SJCRH30 (cell line): ENCODE results near the gene CGB8. TPM values are rescaled to one million over a fixed set of nuclear protein-coding genes. Genes with fewer than 3 reads are reported as not detected.
"Not testable (repeated sequence)": the region's sequence is repeated elsewhere in the genome, so short reads cannot be mapped to it uniquely, and the experiment has no call there.

Experiments
- DNase-seq, 2 experiments: peaks; one replicate each; pipeline ENCODE4 v3.0.0-alpha.2; 2015 to 2020
- H3K27ac ChIP-seq: fragments of 250-450 bp; sonication (Bioruptor Pico); 2 replicates; pipeline ENCODE4 v1.5.1; 2020; ENCODE audit warnings: mild to moderate bottlenecking, moderate library complexity
- H3K27me3 ChIP-seq: fragments of 250-450 bp; sonication (Bioruptor Pico); 2 replicates; pipeline ENCODE4 v1.5.1; 2020; ENCODE audit warnings: mild to moderate bottlenecking, moderate library complexity
- H3K36me3 ChIP-seq: fragments of 250-450 bp; sonication (Bioruptor Pico); 2 replicates; pipeline ENCODE4 v1.5.1; 2020; ENCODE audit warnings: mild to moderate bottlenecking, moderate library complexity
- H3K4me1 ChIP-seq: fragments of 250-450 bp; sonication (Bioruptor Pico); 2 replicates; pipeline ENCODE4 v1.5.1; 2020; ENCODE audit warnings: mild to moderate bottlenecking, moderate library complexity
- H3K4me3 ChIP-seq: fragments of 250-450 bp; sonication (Bioruptor Pico); 2 replicates; pipeline ENCODE4 v1.5.1; 2020; ENCODE audit warnings: mild to moderate bottlenecking, moderate library complexity
- H3K9me3 ChIP-seq: fragments of 250-450 bp; sonication (Bioruptor Pico); replicated peaks from 2 replicates; pipeline ENCODE4 v1.5.1; 2020; ENCODE audit warnings: mild to moderate bottlenecking, moderate library complexity
- total RNA-seq: library from RNA; depleted of rRNA; stranded (reverse); fragments of >200 nt; shearing (Covaris generic); gene quantifications from 2 replicates; pipeline ENCODE4 v1.2.3, GENCODE V29; 2014

Gene CGB8
- total RNA-seq, 1 experiment from 2014 or later: not detected

GRCh38 chr19:49056902-49057596, 8.1 kb upstream of the CGB8 start:
- not testable (repeated sequence) for H3K9me3 ChIP-seq, H3K27me3 ChIP-seq, H3K27ac ChIP-seq, H3K4me3 ChIP-seq, DNase-seq, H3K36me3 ChIP-seq, H3K4me1 ChIP-seq

- Histone ChIP-seq H3K4me1 (no peaks in the 10 kb centered on the region), H3K9me3 (no peaks in the 10 kb centered on the region), H3K36me3 (no peaks in the 10 kb centered on the region), H3K27ac (no peak overlapping the region), H3K27me3 (no peaks in the 10 kb centered on the region), H3K4me3 (peak overlapping the region; percentile 48)
- peak; percentile 30 to 45 for DNase-seq
Observed at GRCh38 chr19:49056101-49056901, 7.4 kb upstream of the CGB8 start.

DNA sequence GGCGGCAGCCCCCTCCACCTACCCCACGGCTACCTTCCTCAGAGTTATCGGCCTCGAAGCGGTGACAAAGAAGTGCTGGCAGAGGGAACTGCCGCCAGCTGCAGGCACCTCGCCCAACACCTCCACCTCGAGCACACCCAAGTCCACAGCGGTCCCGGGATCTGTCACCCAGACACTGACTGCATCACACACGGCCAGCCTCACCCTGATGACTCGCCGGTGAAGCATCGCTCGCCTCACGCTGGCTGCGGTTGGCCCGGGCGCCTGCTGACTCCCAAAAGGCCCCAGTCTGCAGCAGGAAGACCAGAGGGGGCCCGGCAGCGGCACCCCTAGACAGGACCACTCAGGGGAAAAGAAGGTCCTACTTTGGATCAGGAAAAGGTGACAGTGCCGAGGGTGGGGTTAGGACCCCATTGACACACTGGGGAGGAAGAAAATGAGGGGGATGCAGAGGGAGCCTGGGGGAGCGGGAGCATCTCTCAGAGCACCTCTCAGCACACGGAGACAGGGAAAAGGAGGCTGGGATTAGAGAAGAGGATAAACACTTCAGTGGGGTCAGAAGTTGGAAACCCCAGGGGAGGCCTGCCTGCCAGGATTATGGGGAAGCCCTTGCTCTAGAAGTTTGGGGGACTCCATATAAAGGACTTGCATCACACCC, 1.6 kb upstream of the CGB8 start:
- not testable (repeated sequence) for H3K9me3 ChIP-seq, H3K27ac ChIP-seq, DNase-seq, H3K4me1 ChIP-seq, H3K4me3 ChIP-seq, H3K36me3 ChIP-seq, H3K27me3 ChIP-seq

- H3K36me3 ChIP-seq, H3K27me3 ChIP-seq, H3K27ac ChIP-seq, H3K4me1 ChIP-seq, DNase-seq, H3K4me3 ChIP-seq, H3K9me3 ChIP-seq: not testable (repeated sequence)
Observed at GRCh38 chr19:49049834-49050233, 923 bp upstream of the CGB8 start.

- H3K27ac ChIP-seq, H3K4me3 ChIP-seq, H3K27me3 ChIP-seq, H3K9me3 ChIP-seq, H3K36me3 ChIP-seq, DNase-seq, H3K4me1 ChIP-seq: not testable (repeated sequence)
Observed at GRCh38 chr19:49043548-49043947, 5.4 kb downstream of the CGB8 start, which contains the start of gene CGB5. Gene CGB5, plus strand, starts transcription at chr19:49043848. Its CDS starts 362 bp downstream, at chr19:49044210.

DNA sequence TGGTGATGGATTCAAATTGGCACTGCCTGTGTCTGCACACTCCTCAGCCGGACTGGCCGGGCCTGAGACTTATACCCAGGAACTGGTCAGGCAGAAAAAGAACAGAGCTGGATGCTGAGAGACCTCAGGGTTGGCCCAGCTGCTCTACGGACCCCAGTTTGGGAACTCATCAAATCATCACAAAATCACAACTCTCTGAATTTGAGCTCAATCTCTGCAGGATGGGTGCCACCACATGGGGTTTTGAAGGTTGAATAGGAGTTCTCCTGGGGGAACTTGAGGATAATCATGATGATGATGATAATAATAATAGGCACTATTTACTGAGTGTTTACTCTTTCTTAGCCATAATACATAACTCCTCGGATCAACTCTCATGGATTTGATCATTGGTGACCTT, 6.2 kb downstream of the CGB8 start:
- H3K4me3 ChIP-seq, DNase-seq, H3K4me1 ChIP-seq: not testable (repeated sequence)

DNA sequence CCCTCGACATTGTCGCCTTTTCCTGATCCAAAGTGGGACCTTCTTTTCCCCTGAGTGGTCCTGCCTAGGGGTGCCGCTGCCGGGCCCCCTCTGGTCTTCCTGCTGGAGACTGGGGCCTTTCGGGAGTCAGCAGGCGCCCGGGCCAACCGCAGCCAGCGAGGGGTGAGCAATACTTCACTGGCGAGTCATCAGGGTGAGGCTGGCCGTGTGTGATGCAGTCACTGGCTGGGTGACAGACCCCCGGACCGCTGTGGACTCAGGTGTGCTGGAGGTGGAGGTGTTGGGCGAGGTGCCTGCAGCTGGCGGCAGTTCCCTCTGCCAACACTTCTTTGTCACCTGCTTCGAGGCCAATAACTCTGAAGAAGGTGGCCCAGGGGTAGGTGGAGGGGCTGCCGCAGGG, 6.7 kb downstream of the CGB8 start:
- no peaks in the 10 kb centered on the region for H3K36me3 ChIP-seq
- H3K9me3 ChIP-seq: no peaks in the 10 kb centered on the region
- no peak overlapping the region for H3K27ac ChIP-seq
- no peak overlapping the region for H3K4me3 ChIP-seq
- 0 out of 2 replicates have a peak, but pooled peaks cover 5% of the 10 kb centered on the region for H3K4me1 ChIP-seq
- no peaks in the 10 kb centered on the region for H3K27me3 ChIP-seq
- no peak for DNase-seq

More for the DNA sequence above, 6.2 kb downstream of the CGB8 start:
- H3K36me3 ChIP-seq, H3K27ac ChIP-seq, H3K9me3 ChIP-seq, H3K27me3 ChIP-seq: not testable (repeated sequence)

GRCh38 chr19:49039736-49040135, 9.2 kb downstream of the CGB8 start:
- H3K4me3 ChIP-seq, DNase-seq, H3K9me3 ChIP-seq, H3K27me3 ChIP-seq, H3K4me1 ChIP-seq, H3K36me3 ChIP-seq, H3K27ac ChIP-seq: not testable (repeated sequence)

DNA sequence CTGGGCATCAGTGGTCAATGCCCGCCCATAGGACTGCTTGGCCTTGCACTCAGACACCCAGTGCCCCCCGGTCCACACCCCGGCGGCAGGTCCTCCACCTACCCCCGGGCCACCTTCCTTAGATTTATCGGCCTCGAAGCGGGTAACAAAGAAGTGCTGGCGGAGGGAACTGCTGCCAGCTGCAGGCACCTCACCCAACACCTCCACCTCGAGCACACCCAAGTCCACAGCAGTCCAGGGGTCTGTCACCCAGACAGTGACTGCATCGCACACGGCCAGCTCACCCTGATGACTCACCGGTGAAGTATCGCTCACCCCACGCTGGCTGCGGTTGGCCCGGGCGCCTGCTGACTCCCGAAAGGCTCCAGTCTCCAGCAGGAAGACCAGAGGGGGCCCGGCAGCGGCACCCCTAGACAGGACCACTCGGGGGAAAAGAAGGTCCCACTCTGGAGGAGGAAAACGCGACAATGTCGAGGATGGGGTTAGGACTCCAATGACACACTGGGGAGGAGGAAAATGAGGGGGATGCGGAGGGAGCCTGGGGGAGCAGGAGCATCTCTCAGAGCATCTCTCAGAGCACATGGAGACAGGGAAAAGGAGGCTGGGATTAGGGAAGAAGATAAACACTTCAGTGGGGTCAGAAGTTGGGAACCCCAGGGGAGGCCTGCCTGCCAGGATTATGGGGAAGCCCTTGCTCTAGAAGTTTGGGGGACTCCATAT, 10.2 kb downstream of the CGB8 start:
- H3K4me3 ChIP-seq, H3K27ac ChIP-seq, H3K9me3 ChIP-seq, H3K36me3 ChIP-seq, H3K4me1 ChIP-seq, H3K27me3 ChIP-seq: not testable (repeated sequence)
- peak; percentile 51 to 61 for DNase-seq

DNA sequence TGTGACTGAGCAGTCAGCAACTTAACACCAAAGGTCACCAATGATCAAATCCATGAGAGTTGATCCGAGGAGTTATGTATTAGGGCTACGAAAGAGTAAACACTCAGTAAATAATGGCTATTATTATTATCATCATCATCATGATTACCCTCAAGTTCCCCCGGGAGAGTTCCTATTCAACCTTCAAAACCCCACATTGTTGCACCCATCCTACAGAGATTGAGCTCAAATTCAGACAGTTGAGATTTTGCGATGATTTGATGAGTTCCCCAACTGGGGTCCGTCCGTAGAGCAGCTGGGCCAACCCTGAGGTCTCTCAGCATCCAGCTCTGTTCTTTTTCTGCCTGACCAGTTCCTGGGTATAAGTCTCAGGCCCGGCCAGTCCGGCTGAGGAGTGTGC, 10.8 kb downstream of the CGB8 start:
- H3K27ac ChIP-seq, H3K9me3 ChIP-seq, H3K4me1 ChIP-seq, DNase-seq, H3K36me3 ChIP-seq, H3K27me3 ChIP-seq, H3K4me3 ChIP-seq: not testable (repeated sequence)

DNA sequence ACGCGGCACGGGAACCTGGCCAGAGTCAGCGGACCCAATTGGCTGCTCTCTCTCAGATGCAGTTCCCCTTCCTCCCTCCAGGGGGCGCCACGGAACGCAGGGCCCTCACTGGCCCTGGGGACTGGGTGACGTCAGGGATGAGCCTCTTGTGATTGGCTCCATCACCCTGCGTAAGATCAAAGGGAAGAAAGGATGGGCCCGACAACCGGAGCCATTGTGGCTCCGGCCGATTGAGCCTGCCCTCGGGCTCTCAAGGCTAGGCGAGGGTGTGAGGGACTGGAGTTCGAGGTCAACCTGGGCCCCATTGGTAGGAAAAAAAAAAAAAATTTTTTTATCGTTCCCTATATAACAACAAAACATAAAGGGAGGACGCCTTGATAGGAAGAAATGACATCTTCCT, 12.1 kb downstream of the CGB8 start, which contains the start of gene CGB1:
CGB1 (minus strand) TSS at position 81 of the 400 bp plus-strand sequence. CDS start 184 bp downstream, outside the sequence.
- H3K27ac ChIP-seq, H3K27me3 ChIP-seq, H3K36me3 ChIP-seq, H3K9me3 ChIP-seq, H3K4me1 ChIP-seq, H3K4me3 ChIP-seq: not testable (repeated sequence)
- DNase-seq: peak; percentile 40 to 43

- H3K27me3 ChIP-seq, H3K4me3 ChIP-seq, H3K27ac ChIP-seq, H3K36me3 ChIP-seq, H3K9me3 ChIP-seq, H3K4me1 ChIP-seq: not testable (repeated sequence)
- DNase-seq: peak in 1 of 2 experiments; percentile 41
Observed at GRCh38 chr19:49031642-49032301, 17.1 kb downstream of the CGB8 start, which contains the start of gene CGB2. Gene CGB2, plus strand, starts transcription at chr19:49031890. Its CDS starts 206 bp downstream, at chr19:49032096.

DNA sequence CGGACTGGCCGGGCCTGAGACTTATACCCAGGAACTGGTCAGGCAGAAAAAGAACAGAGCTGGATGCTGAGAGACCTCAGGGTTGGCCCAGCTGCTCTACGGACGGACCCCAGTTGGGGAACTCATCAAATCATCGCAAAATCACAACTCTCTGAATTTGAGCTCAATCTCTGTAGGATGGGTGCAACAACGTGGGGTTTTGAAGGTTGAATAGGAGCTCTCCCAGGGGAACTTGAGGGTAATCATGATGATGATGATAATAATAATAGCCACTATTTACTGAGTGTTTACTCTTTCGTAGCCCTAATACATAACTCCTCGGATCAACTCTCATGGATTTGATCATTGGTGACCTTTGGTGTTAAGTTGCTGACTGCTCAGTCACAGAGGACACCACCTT, 18.6 kb downstream of the CGB8 start:
- DNase-seq, H3K27ac ChIP-seq, H3K9me3 ChIP-seq, H3K36me3 ChIP-seq, H3K4me3 ChIP-seq, H3K4me1 ChIP-seq, H3K27me3 ChIP-seq: not testable (repeated sequence)

DNA sequence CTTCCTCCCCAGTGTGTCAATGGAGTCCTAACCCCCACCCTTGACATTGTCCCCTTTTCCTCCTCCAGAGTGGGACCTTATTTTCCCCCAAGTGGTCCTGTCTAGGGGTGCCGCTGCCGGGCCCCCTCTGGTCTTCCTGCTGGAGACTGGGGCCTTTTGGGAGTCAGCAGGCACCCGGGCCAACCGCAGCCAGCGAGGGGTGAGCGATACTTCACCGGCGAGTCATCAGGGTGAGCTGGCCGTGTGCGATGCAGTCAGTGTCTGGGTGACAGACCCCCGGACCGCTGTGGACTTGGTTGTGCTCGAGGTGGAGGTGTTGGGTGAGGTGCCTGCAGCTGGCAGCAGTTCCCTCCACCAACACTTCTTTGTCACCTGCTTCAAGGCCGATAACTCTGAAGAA, 19.2 kb downstream of the CGB8 start:
- H3K4me3 ChIP-seq, DNase-seq, H3K9me3 ChIP-seq, H3K27ac ChIP-seq, H3K4me1 ChIP-seq, H3K36me3 ChIP-seq, H3K27me3 ChIP-seq: not testable (repeated sequence)
